HG03521 (cell line): ENCODE results near the gene MYMX.

Source experiments
- ATAC-seq: cut with Tn5 transposase; IDR thresholded peaks from one replicate; pipeline ENCODE4 v1.9.1; 2021; ENCODE audit warnings: mild to moderate bottlenecking, moderate library complexity; ENCODE audit not compliant: unreplicated experiment

The MYMX gene

GRCh38 chr6:44262467-44263353 lies 46.0 kb downstream of the MYMX start:
- ATAC-seq = no peak

GRCh38 chr6:44263354-44264100 lies 46.8 kb downstream of the MYMX start:
- ATAC-seq = no peak

- ATAC-seq = peak; percentile 31
Observed at GRCh38 chr6:44264154-44265006, 47.7 kb downstream of the MYMX start.

GRCh38 chr6:44265007-44265721 lies 48.4 kb downstream of the MYMX start, which contains the start of gene NFKBIE:
Gene NFKBIE (minus strand): TSS chr6:44265551. CDS start chr6:44265346, 205 bp downstream.
- ATAC-seq = peak; percentile 39

- no peak for ATAC-seq
Observed at GRCh38 chr6:44265722-44266233, 49.1 kb downstream of the MYMX start.

GRCh38 chr6:44266347-44266746 lies 49.6 kb downstream of the MYMX start:
- no peak for ATAC-seq

- ATAC-seq = no peak
Observed at GRCh38 chr6:44267252-44267651, 50.5 kb downstream of the MYMX start.
